ENCODE data around the gene CIPC.

GRCh38 chr14:77087631-77088030 is 10.4 kb upstream of the CIPC start:
- TF ChIP-seq SUZ12 (IDR thresholded peaks at IDR 0.05; ENCODE audit: extremely low read depth, insufficient read depth, insufficient read length) (no peak), YY1 (IDR thresholded peaks at IDR 0.05; ENCODE audit: insufficient read depth, insufficient read length) (no peak), ZNF274 (IDR thresholded peaks at IDR 0.05; ENCODE audit: low read depth, low read length) (no peak)

Data from NT2/D1 (cell line).